ENCODE measurements around the gene PIEZO1. TPM values are rescaled to one million over a fixed set of nuclear protein-coding genes. Genes with fewer than 3 reads are reported as not detected.

The PIEZO1 gene
- total RNA-seq, 1 experiment from 2014 or later, result 71.1 TPM

DNA sequence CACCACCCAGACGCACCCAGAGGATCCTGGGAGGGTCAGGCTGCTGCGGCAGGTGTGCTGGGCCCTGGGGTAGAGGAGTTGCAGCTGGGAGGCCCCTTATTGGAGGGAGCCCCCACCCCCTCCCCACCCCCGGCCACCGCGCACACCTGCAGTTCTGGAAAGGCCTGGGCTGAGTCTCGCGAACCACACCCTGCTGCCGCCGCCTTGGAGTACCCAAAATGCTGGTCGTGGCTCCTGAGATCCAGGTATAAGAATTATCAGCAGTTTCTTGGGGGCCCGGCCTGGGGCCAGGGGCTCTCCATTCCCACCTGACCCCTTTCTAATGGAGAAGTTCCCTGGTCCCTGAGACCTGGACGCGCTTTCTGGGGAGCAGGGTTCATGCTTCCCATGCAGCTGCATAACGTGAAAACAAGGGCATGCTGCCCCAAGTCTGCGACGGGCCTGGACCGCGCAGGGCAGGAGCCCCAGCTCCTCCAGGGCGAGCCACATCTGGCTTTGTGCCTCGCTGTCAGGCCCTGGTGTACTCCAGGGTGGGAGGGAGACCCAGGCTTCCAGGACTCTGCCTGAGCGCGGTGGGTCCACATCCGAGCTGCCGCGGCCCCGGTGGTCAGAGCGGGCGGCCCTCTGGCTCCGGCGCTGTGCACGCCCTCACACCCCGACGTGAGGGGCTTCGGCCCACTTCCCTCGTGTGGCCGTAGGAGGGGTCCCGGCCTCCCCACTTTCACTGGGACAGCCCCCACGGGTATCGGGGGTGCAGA lies 91.4 kb downstream of the PIEZO1 start:
- H3K23ac ChIP-seq (ENCODE audit: insufficient read length, low read depth, low read length), result no peak overlapping the region
- no peak overlapping the region for H2BK5ac ChIP-seq (ENCODE audit: insufficient read length, low read length)
- H3K9me3 Mint-ChIP-seq, result no peaks in the 10 kb centered on the region
- H4K8ac ChIP-seq (replicated peaks; ENCODE audit: insufficient read length, low read depth, low read length), result no peak overlapping the region
- no peak overlapping the region for H2AK5ac ChIP-seq (ENCODE audit: insufficient read length, low read length)
- H3K4me1 ChIP-seq (ENCODE audit: insufficient read depth, low read length), result no peaks in the 10 kb centered on the region
- no peak for DNase-seq
- no peak overlapping the region for H3K27ac Mint-ChIP-seq
- no peak overlapping the region for H2BK12ac ChIP-seq (ENCODE audit: insufficient read length, low read depth, low read length)
- no peak overlapping the region for H2BK120ac ChIP-seq (ENCODE audit: low read depth, low read length, poor library complexity, severe bottlenecking)
- H3K4me2 ChIP-seq (ENCODE audit: insufficient read depth, insufficient read length, low read length), result no peak overlapping the region
- no peak overlapping the region for H3T11ph ChIP-seq (ENCODE audit: low read length)
- no peak overlapping the region for H3K14ac ChIP-seq (ENCODE audit: insufficient read depth, low read length)
- H3K56ac ChIP-seq (ENCODE audit: insufficient read length, low read depth, low read length), result no peak overlapping the region
- H3K4me3 Mint-ChIP-seq, result no peak overlapping the region
- no peak overlapping the region for H2BK15ac ChIP-seq (ENCODE audit: low read depth, low read length)
- no peak overlapping the region for H3K4ac ChIP-seq (ENCODE audit: low read depth, low read length)
- H2AFZ ChIP-seq (ENCODE audit: low read length), result no peak overlapping the region
- no peak overlapping the region for H3K9ac ChIP-seq (ENCODE audit: extremely low read depth, insufficient read length, low read length)
- H4K20me1 ChIP-seq (ENCODE audit: control insufficient read depth, insufficient read depth, insufficient read length), result no peaks in the 10 kb centered on the region
- no peaks in the 10 kb centered on the region for H3K79me2 ChIP-seq (ENCODE audit: insufficient read depth, low read length)
- H3K18ac ChIP-seq (ENCODE audit: insufficient read length, low read depth, low read length), result no peak overlapping the region
- H3K4me1 Mint-ChIP-seq, result peaks cover 3 to 4% of the 10 kb centered on the region in 2 experiments; a peak in 3 of 4 replicates
- no CpG with 5 or more reads among the region's 39 CpGs for WGBS (ENCODE audit: extremely low coverage, insufficient read length, low lambda C conversion rate)
- no peak overlapping the region for H3K27ac ChIP-seq (ENCODE audit: insufficient read length, low read depth, low read length)
- H4K91ac ChIP-seq (ENCODE audit: insufficient read length, low read depth, low read length), result no peak overlapping the region
- TF ChIP-seq, protein P1, sequence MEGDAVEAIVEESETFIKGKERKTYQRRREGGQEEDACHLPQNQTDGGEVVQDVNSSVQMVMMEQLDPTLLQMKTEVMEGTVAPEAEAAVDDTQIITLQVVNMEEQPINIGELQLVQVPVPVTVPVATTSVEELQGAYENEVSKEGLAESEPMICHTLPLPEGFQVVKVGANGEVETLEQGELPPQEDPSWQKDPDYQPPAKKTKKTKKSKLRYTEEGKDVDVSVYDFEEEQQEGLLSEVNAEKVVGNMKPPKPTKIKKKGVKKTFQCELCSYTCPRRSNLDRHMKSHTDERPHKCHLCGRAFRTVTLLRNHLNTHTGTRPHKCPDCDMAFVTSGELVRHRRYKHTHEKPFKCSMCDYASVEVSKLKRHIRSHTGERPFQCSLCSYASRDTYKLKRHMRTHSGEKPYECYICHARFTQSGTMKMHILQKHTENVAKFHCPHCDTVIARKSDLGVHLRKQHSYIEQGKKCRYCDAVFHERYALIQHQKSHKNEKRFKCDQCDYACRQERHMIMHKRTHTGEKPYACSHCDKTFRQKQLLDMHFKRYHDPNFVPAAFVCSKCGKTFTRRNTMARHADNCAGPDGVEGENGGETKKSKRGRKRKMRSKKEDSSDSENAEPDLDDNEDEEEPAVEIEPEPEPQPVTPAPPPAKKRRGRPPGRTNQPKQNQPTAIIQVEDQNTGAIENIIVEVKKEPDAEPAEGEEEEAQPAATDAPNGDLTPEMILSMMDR (conservative IDR thresholded peaks at IDR 0.05), result no peak
- peaks cover 15% of the 10 kb centered on the region for H3K27me3 Mint-ChIP-seq (ENCODE audit: low read depth)
- H3K9me3 ChIP-seq (ENCODE audit: control insufficient read depth, low read depth, low read length), result no peaks in the 10 kb centered on the region
- no peaks in the 10 kb centered on the region for H3K79me1 ChIP-seq (ENCODE audit: insufficient read depth, low read depth, low read length, poor library complexity, severe bottlenecking)
- H3K36me3 Mint-ChIP-seq (ENCODE audit: insufficient read depth in 1 of 3, low read depth in 3 of 3), result peaks cover 0 to 15% (median 10%) of the 10 kb centered on the region in 3 experiments; a peak in 4 of 7 replicates
- H3K27me3 ChIP-seq (ENCODE audit: insufficient read depth, low read length), result no peaks in the 10 kb centered on the region
- no peaks in the 10 kb centered on the region for H3K23me2 ChIP-seq (ENCODE audit: insufficient read length, low read depth, low read length, poor library complexity, severe bottlenecking)
- H4K5ac ChIP-seq (ENCODE audit: insufficient read length, low read depth, low read length), result no peak overlapping the region
- H2BK20ac ChIP-seq (ENCODE audit: low read depth, low read length, poor library complexity, severe bottlenecking), result no peak overlapping the region
